Measurements from ENCODE around the gene NEGR1.

DNA sequence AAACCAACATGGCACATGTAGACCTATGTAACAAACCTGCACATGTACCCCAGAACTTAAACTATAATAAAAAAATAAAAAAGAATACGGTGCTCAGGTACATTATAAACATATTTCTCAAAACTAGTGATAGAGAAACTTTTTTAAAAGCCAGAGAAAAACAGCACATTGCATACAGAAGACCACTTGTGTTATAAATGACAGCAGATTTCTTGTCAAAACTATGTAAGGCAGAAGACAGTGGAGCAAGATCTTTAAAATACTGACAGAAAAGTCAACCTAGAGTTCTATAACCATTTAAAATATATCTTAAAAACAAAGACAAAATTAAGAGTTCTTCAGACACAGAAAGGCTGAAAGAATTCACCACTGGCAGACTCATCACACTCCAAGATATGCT lies 144.7 kb downstream of the NEGR1 start:
- no peak for TF ChIP-seq CTCF (IDR thresholded peaks at IDR 0.05)
- no peak for TF ChIP-seq POLR2A (IDR thresholded peaks at IDR 0.05)
- TF ChIP-seq POLR2AphosphoS5 (IDR thresholded peaks at IDR 0.05), result no peak
- no peak for TF ChIP-seq EP300 (IDR thresholded peaks at IDR 0.05)
